Measurements from ENCODE around the gene LBR.

Gene LBR

GRCh38 chr1:225461533-225462428, 33.9 kb upstream of the LBR start:
- Histone ChIP-seq H3K9me3 (replicated peaks; ENCODE audit: low read length) (no peaks in the 10 kb centered on the region), H3K36me3 (ENCODE audit: insufficient read depth, low read length) (no peaks in the 10 kb centered on the region), H3K4me3 (ENCODE audit: low read length) (no peak overlapping the region), H3K4me1 (ENCODE audit: control insufficient read depth, insufficient read depth, low read length) (peaks cover 30% of the 10 kb centered on the region), H3K9ac (ENCODE audit: low read depth, low read length) (no peak overlapping the region), H3K27me3 (ENCODE audit: control insufficient read depth, insufficient read depth, low read length) (peaks cover 26% of the 10 kb centered on the region), H3K4me2 (ENCODE audit: low read length) (peak overlapping the region; percentile 18)

DNA sequence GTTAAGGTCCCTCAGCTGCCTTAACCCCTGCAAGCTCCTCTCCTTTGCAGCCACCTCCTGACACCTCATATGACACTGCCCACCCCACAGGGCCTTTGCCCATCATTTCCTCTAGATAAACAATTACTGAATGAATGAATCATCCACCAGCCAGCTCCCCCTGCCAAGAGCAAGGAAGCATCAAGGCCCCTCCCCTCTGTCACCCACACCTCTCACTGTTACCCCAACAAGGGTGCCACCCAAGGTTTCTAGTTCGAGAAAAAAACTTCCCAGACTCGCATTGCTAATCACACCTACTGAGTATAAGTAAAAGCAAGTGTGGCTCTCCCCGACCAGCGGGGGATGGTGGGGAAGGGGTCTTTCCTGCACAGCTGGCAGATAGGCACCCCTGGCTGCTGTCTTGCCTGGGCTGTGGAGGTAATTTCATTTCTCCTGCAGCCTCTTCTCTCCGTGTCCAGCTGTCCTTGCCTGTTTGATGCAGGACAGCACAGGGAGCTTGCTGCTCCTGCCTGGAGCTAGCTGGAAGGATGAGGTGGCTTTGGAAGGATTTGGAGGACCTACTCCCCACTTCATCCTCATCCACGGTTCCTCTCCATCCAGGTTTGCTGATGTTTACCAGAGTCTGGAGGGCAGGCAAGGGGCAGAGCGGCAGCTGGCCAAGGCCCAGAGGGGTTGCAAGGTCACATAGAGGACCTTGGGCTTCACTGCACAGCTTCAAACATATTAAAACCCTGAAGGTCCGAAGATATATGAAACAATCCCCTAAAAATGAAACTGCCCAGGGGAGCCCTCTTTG, 33.1 kb upstream of the LBR start:
- Histone ChIP-seq H3K4me1 (ENCODE audit: control insufficient read depth, insufficient read depth, low read length) (peaks cover 30% of the 10 kb centered on the region), H3K4me2 (ENCODE audit: low read length) (peak overlapping the region; percentile 18), H3K4me3 (ENCODE audit: low read length) (no peak overlapping the region), H3K27me3 (ENCODE audit: control insufficient read depth, insufficient read depth, low read length) (peaks cover 25% of the 10 kb centered on the region), H3K36me3 (ENCODE audit: insufficient read depth, low read length) (no peaks in the 10 kb centered on the region), H3K9ac (ENCODE audit: low read depth, low read length) (no peak overlapping the region), H3K9me3 (replicated peaks; ENCODE audit: low read length) (no peaks in the 10 kb centered on the region)

GRCh38 chr1:225460021-225460736, 32.3 kb upstream of the LBR start:
- Histone ChIP-seq H3K4me1 (ENCODE audit: control insufficient read depth, insufficient read depth, low read length) (peaks cover 30% of the 10 kb centered on the region), H3K9me3 (replicated peaks; ENCODE audit: low read length) (no peaks in the 10 kb centered on the region), H3K4me3 (ENCODE audit: low read length) (no peak overlapping the region), H3K4me2 (ENCODE audit: low read length) (no peak overlapping the region), H3K27me3 (ENCODE audit: control insufficient read depth, insufficient read depth, low read length) (peaks cover 18% of the 10 kb centered on the region), H3K36me3 (ENCODE audit: insufficient read depth, low read length) (no peaks in the 10 kb centered on the region), H3K9ac (ENCODE audit: low read depth, low read length) (no peak overlapping the region)

- H3K4me1 ChIP-seq (ENCODE audit: control insufficient read depth, insufficient read depth, low read length): peaks cover 44% of the 10 kb centered on the region
- H3K4me2 ChIP-seq (ENCODE audit: low read length): no peak overlapping the region
- H3K4me3 ChIP-seq (ENCODE audit: low read length): no peak overlapping the region
- H3K36me3 ChIP-seq (ENCODE audit: insufficient read depth, low read length): no peaks in the 10 kb centered on the region
- no peaks in the 10 kb centered on the region for H3K9me3 ChIP-seq (replicated peaks; ENCODE audit: low read length)
- H3K27me3 ChIP-seq (ENCODE audit: control insufficient read depth, insufficient read depth, low read length): peaks cover 14% of the 10 kb centered on the region
- H3K9ac ChIP-seq (ENCODE audit: low read depth, low read length): no peak overlapping the region
These were observed 30.4 kb upstream of the LBR start for GRCh38 chr1:225458222-225458631.

GRCh38 chr1:225454733-225455132, 26.9 kb upstream of the LBR start:
- peaks cover 22% of the 10 kb centered on the region for H3K4me1 ChIP-seq (ENCODE audit: control insufficient read depth, insufficient read depth, low read length)
- H3K27me3 ChIP-seq (ENCODE audit: control insufficient read depth, insufficient read depth, low read length): no peaks in the 10 kb centered on the region
- peak overlapping the region; percentile 24 for H3K4me2 ChIP-seq (ENCODE audit: low read length)
- no peak overlapping the region for H3K9ac ChIP-seq (ENCODE audit: low read depth, low read length)
- no peaks in the 10 kb centered on the region for H3K9me3 ChIP-seq (replicated peaks; ENCODE audit: low read length)
- no peak overlapping the region for H3K4me3 ChIP-seq (ENCODE audit: low read length)
- no peaks in the 10 kb centered on the region for H3K36me3 ChIP-seq (ENCODE audit: insufficient read depth, low read length)

DNA sequence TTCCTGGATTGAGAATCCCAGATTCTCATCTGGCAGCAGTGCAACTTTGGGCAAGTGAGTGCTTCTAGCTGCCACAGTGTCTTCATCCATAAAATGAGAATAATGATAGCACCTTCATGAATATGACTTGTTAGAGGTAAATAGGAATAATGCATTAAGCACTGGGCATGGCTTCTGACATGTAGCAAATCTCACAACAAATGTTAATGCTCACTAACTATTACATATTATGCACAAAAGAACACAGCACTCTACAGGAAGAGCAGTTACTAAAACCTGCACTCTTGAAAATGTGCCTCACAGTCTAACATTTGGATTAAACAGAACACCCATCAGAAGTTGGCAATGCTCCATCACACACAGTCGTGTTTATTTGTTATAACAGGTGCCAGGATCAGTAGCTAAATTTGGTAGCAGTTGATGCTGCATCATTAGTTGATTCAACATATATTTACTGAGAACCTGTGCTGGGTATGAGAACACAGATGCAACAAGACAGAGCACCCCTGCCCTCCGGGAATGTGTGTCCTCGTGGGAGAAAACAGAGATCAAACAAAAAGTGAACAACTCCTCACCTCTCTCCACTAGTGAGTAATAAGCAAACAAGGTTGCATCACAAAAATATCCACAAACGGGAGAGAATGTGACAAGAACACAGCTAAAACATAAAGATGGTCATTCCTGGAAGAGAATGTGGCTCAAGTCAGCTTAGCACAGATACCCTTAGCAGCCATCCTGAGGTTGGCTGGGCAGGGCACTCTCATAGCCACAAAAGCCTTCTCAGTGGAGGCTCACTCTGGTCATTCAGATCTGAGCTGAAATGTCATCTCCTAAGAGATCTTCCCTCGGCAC, 26.2 kb upstream of the LBR start:
- Histone ChIP-seq H3K9ac (ENCODE audit: low read depth, low read length) (no peak overlapping the region), H3K4me3 (ENCODE audit: low read length) (no peak overlapping the region), H3K36me3 (ENCODE audit: insufficient read depth, low read length) (no peaks in the 10 kb centered on the region), H3K27me3 (ENCODE audit: control insufficient read depth, insufficient read depth, low read length) (no peaks in the 10 kb centered on the region), H3K9me3 (replicated peaks; ENCODE audit: low read length) (no peaks in the 10 kb centered on the region), H3K4me1 (ENCODE audit: control insufficient read depth, insufficient read depth, low read length) (peaks cover 15% of the 10 kb centered on the region), H3K4me2 (ENCODE audit: low read length) (no peak overlapping the region)

- Histone ChIP-seq H3K4me3 (ENCODE audit: low read length) (no peak overlapping the region), H3K4me2 (ENCODE audit: low read length) (no peak overlapping the region), H3K9me3 (replicated peaks; ENCODE audit: low read length) (no peaks in the 10 kb centered on the region), H3K27me3 (ENCODE audit: control insufficient read depth, insufficient read depth, low read length) (peaks cover 7% of the 10 kb centered on the region), H3K9ac (ENCODE audit: low read depth, low read length) (no peak overlapping the region), H3K4me1 (ENCODE audit: control insufficient read depth, insufficient read depth, low read length) (peaks cover 22% of the 10 kb centered on the region), H3K36me3 (ENCODE audit: insufficient read depth, low read length) (no peaks in the 10 kb centered on the region)
These were observed 24.1 kb upstream of the LBR start for GRCh38 chr1:225451840-225452515.

- no peak overlapping the region for H3K4me3 ChIP-seq (ENCODE audit: low read length)
- H3K9ac ChIP-seq (ENCODE audit: low read depth, low read length): no peak overlapping the region
- no peaks in the 10 kb centered on the region for H3K36me3 ChIP-seq (ENCODE audit: insufficient read depth, low read length)
- no peaks in the 10 kb centered on the region for H3K9me3 ChIP-seq (replicated peaks; ENCODE audit: low read length)
- H3K4me2 ChIP-seq (ENCODE audit: low read length): no peak overlapping the region
- peaks cover 22% of the 10 kb centered on the region for H3K4me1 ChIP-seq (ENCODE audit: control insufficient read depth, insufficient read depth, low read length)
- H3K27me3 ChIP-seq (ENCODE audit: control insufficient read depth, insufficient read depth, low read length): peaks cover 7% of the 10 kb centered on the region
These were observed 23.5 kb upstream of the LBR start for GRCh38 chr1:225451340-225451739.

DNA sequence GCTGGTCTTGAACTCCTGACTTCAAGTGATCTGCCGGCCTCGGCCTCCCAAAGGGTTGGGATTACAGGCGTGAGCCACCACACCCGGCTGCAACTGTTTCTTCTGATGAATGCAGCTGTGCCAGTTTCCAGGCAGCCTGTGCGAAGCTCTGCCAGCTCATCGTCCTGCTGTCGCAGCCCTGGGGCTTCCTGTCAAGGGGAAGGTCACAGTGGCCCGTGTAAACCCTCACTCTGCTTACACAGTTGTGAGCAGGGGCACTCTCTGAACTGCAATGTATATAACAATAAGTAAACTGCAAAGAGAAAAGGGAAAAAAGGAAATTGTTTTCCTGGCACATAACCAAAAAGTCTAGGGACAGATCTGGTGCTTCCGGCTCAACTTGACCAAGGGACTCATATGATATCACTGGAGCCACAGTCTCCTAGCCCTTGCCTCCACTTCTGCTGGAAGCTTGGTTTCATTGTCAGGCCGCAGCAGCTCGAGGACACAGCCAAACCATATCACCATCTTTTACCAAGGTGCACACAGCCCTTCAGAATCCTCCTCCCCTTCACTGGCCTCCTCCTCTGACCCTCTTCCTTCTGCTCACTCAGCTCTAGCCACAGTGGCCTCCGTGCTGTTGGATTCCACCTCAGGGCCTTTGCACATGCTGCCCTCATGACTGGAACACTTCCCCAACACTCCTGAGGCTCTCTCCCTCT, 22.8 kb upstream of the LBR start:
- Histone ChIP-seq H3K27me3 (ENCODE audit: control insufficient read depth, insufficient read depth, low read length) (peaks cover 7% of the 10 kb centered on the region), H3K9ac (ENCODE audit: low read depth, low read length) (no peak overlapping the region), H3K4me2 (ENCODE audit: low read length) (no peak overlapping the region), H3K36me3 (ENCODE audit: insufficient read depth, low read length) (no peaks in the 10 kb centered on the region), H3K4me3 (ENCODE audit: low read length) (no peak overlapping the region), H3K4me1 (ENCODE audit: control insufficient read depth, insufficient read depth, low read length) (peaks cover 25% of the 10 kb centered on the region), H3K9me3 (replicated peaks; ENCODE audit: low read length) (no peaks in the 10 kb centered on the region)

GRCh38 chr1:225449774-225450173, 21.9 kb upstream of the LBR start:
- Histone ChIP-seq H3K4me2 (ENCODE audit: low read length) (no peak overlapping the region), H3K27me3 (ENCODE audit: control insufficient read depth, insufficient read depth, low read length) (peaks cover 7% of the 10 kb centered on the region), H3K4me1 (ENCODE audit: control insufficient read depth, insufficient read depth, low read length) (peaks cover 27% of the 10 kb centered on the region), H3K4me3 (ENCODE audit: low read length) (no peak overlapping the region), H3K9ac (ENCODE audit: low read depth, low read length) (no peak overlapping the region), H3K36me3 (ENCODE audit: insufficient read depth, low read length) (no peaks in the 10 kb centered on the region), H3K9me3 (replicated peaks; ENCODE audit: low read length) (no peaks in the 10 kb centered on the region)

Data from skeletal muscle satellite cell (primary cell).